Measurements from ENCODE around the gene AREL1.
A peak's percentile ranks its signal among the peaks of the same experiment; 100 is the strongest.
"Not testable (repeated sequence)": the region's sequence is repeated elsewhere in the genome, so short reads cannot be mapped to it uniquely, and the experiment has no call there.

AREL1 gene

GRCh38 chr14:74712499-74713394 is at the start of gene AREL1, which contains the start of gene FCF1:
Gene AREL1, minus strand, starts transcription at chr14:74713080. Its CDS starts 27,465 bp downstream, at chr14:74685615.
Gene FCF1, plus strand, starts transcription at chr14:74713144. Its CDS starts 54 bp downstream, at chr14:74713198.
- Histone ChIP-seq H3K27me3 (ENCODE audit: control insufficient read depth in 1 of 2, insufficient read depth in 2 of 2, low read length in 2 of 2) (no peaks in the 10 kb centered on the region), H3K4me1 (ENCODE audit: insufficient read depth, low read length) (peaks cover 20% of the 10 kb centered on the region), H3K9ac (ENCODE audit: low read length) (peak within 1 kb of the TSS; percentile 87), H3K36me3 (ENCODE audit: insufficient read depth, low read length) (peaks cover 15% of the 10 kb centered on the region), H3K4me3 (ENCODE audit: low read depth in 1 of 2, low read length in 2 of 2) (peak within 1 kb of the TSS; percentile 51 to 97), H3K27ac (ENCODE audit: low read depth, low read length) (peak within 1 kb of the TSS; percentile 82), H3K9me3 (ENCODE audit: low read length) (no peaks in the 10 kb centered on the region)

GRCh38 chr14:74758505-74758904 is 45.6 kb upstream of the AREL1 start:
- not testable (repeated sequence) for H3K27me3 ChIP-seq (ENCODE audit: control insufficient read depth in 1 of 2, insufficient read depth in 2 of 2, low read length in 2 of 2); H3K4me1 ChIP-seq (ENCODE audit: insufficient read depth, low read length); H3K27ac ChIP-seq (ENCODE audit: low read depth, low read length); H3K9ac ChIP-seq (ENCODE audit: low read length); H3K9me3 ChIP-seq (ENCODE audit: low read length); H3K36me3 ChIP-seq (ENCODE audit: insufficient read depth, low read length); H3K4me3 ChIP-seq (ENCODE audit: low read depth in 1 of 2, low read length in 2 of 2)

GRCh38 chr14:74756326-74756725 is 43.4 kb upstream of the AREL1 start:
- Histone ChIP-seq H3K4me3 (ENCODE audit: low read depth in 1 of 2, low read length in 2 of 2) (no peak overlapping the region), H3K9me3 (ENCODE audit: low read length) (no peaks in the 10 kb centered on the region), H3K36me3 (ENCODE audit: insufficient read depth, low read length) (no peaks in the 10 kb centered on the region), H3K27ac (ENCODE audit: low read depth, low read length) (no peak overlapping the region), H3K9ac (ENCODE audit: low read length) (no peak overlapping the region), H3K4me1 (ENCODE audit: insufficient read depth, low read length) (no peaks in the 10 kb centered on the region), H3K27me3 (ENCODE audit: control insufficient read depth in 1 of 2, insufficient read depth in 2 of 2, low read length in 2 of 2) (no peaks in the 10 kb centered on the region)

- no peaks in the 10 kb centered on the region for H3K4me1 ChIP-seq (ENCODE audit: insufficient read depth, low read length)
Measured at GRCh38 chr14:74754899-74755298, 42.0 kb upstream of the AREL1 start.

GRCh38 chr14:74754157-74754556 is 41.3 kb upstream of the AREL1 start:
- Histone ChIP-seq H3K27me3 (ENCODE audit: control insufficient read depth in 1 of 2, insufficient read depth in 2 of 2, low read length in 2 of 2) (no peaks in the 10 kb centered on the region), H3K4me1 (ENCODE audit: insufficient read depth, low read length) (no peaks in the 10 kb centered on the region), H3K9me3 (ENCODE audit: low read length) (no peaks in the 10 kb centered on the region), H3K27ac (ENCODE audit: low read depth, low read length) (no peak overlapping the region), H3K4me3 (ENCODE audit: low read depth in 1 of 2, low read length in 2 of 2) (no peak overlapping the region), H3K36me3 (ENCODE audit: insufficient read depth, low read length) (no peaks in the 10 kb centered on the region), H3K9ac (ENCODE audit: low read length) (no peak overlapping the region)

More at GRCh38 chr14:74754899-74755298, 42.0 kb upstream of the AREL1 start:
- Histone ChIP-seq H3K9me3 (ENCODE audit: low read length) (no peaks in the 10 kb centered on the region), H3K4me3 (ENCODE audit: low read depth in 1 of 2, low read length in 2 of 2) (no peak overlapping the region), H3K27ac (ENCODE audit: low read depth, low read length) (no peak overlapping the region), H3K27me3 (ENCODE audit: control insufficient read depth in 1 of 2, insufficient read depth in 2 of 2, low read length in 2 of 2) (no peaks in the 10 kb centered on the region), H3K36me3 (ENCODE audit: insufficient read depth, low read length) (no peaks in the 10 kb centered on the region), H3K9ac (ENCODE audit: low read length) (no peak overlapping the region)

GRCh38 chr14:74747237-74747636 is 34.4 kb upstream of the AREL1 start:
- no peak overlapping the region for H3K4me3 ChIP-seq (ENCODE audit: low read depth in 1 of 2, low read length in 2 of 2)
- H3K9me3 ChIP-seq (ENCODE audit: low read length): no peaks in the 10 kb centered on the region
- H3K4me1 ChIP-seq (ENCODE audit: insufficient read depth, low read length): no peaks in the 10 kb centered on the region
- H3K9ac ChIP-seq (ENCODE audit: low read length): no peak overlapping the region
- H3K27ac ChIP-seq (ENCODE audit: low read depth, low read length): no peak overlapping the region
- H3K27me3 ChIP-seq (ENCODE audit: control insufficient read depth in 1 of 2, insufficient read depth in 2 of 2, low read length in 2 of 2): no peaks in the 10 kb centered on the region
- no peaks in the 10 kb centered on the region for H3K36me3 ChIP-seq (ENCODE audit: insufficient read depth, low read length)

- Histone ChIP-seq H3K27ac (ENCODE audit: low read depth, low read length) (no peak overlapping the region), H3K9ac (ENCODE audit: low read length) (no peak overlapping the region), H3K9me3 (ENCODE audit: low read length) (no peaks in the 10 kb centered on the region), H3K27me3 (ENCODE audit: control insufficient read depth in 1 of 2, insufficient read depth in 2 of 2, low read length in 2 of 2) (no peaks in the 10 kb centered on the region), H3K4me3 (ENCODE audit: low read depth in 1 of 2, low read length in 2 of 2) (no peak overlapping the region), H3K36me3 (ENCODE audit: insufficient read depth, low read length) (peaks cover 22% of the 10 kb centered on the region), H3K4me1 (ENCODE audit: insufficient read depth, low read length) (no peaks in the 10 kb centered on the region)
Measured at GRCh38 chr14:74739293-74740030, 26.6 kb upstream of the AREL1 start.

GRCh38 chr14:74737753-74738325 is 25.0 kb upstream of the AREL1 start:
- Histone ChIP-seq H3K27me3 (ENCODE audit: control insufficient read depth in 1 of 2, insufficient read depth in 2 of 2, low read length in 2 of 2) (no peaks in the 10 kb centered on the region), H3K27ac (ENCODE audit: low read depth, low read length) (no peak overlapping the region), H3K4me1 (ENCODE audit: insufficient read depth, low read length) (no peaks in the 10 kb centered on the region), H3K4me3 (ENCODE audit: low read depth in 1 of 2, low read length in 2 of 2) (no peak overlapping the region), H3K9ac (ENCODE audit: low read length) (no peak overlapping the region), H3K9me3 (ENCODE audit: low read length) (no peaks in the 10 kb centered on the region), H3K36me3 (ENCODE audit: insufficient read depth, low read length) (peaks cover 32% of the 10 kb centered on the region)

- Histone ChIP-seq H3K9me3 (ENCODE audit: low read length) (no peaks in the 10 kb centered on the region), H3K27ac (ENCODE audit: low read depth, low read length) (no peak overlapping the region), H3K4me3 (ENCODE audit: low read depth in 1 of 2, low read length in 2 of 2) (no peak overlapping the region), H3K36me3 (ENCODE audit: insufficient read depth, low read length) (peaks cover 47% of the 10 kb centered on the region), H3K9ac (ENCODE audit: low read length) (no peak overlapping the region), H3K4me1 (ENCODE audit: insufficient read depth, low read length) (no peaks in the 10 kb centered on the region), H3K27me3 (ENCODE audit: control insufficient read depth in 1 of 2, insufficient read depth in 2 of 2, low read length in 2 of 2) (no peaks in the 10 kb centered on the region)
Measured at GRCh38 chr14:74735125-74735524, 22.2 kb upstream of the AREL1 start.

GRCh38 chr14:74733221-74733620 is 20.3 kb upstream of the AREL1 start:
- peaks cover 40% of the 10 kb centered on the region for H3K36me3 ChIP-seq (ENCODE audit: insufficient read depth, low read length)
- no peak overlapping the region for H3K9ac ChIP-seq (ENCODE audit: low read length)
- no peak overlapping the region for H3K4me3 ChIP-seq (ENCODE audit: low read depth in 1 of 2, low read length in 2 of 2)
- no peak overlapping the region for H3K27ac ChIP-seq (ENCODE audit: low read depth, low read length)
- H3K4me1 ChIP-seq (ENCODE audit: insufficient read depth, low read length): no peaks in the 10 kb centered on the region
- H3K9me3 ChIP-seq (ENCODE audit: low read length): no peaks in the 10 kb centered on the region
- no peaks in the 10 kb centered on the region for H3K27me3 ChIP-seq (ENCODE audit: control insufficient read depth in 1 of 2, insufficient read depth in 2 of 2, low read length in 2 of 2)

- Histone ChIP-seq H3K9me3 (ENCODE audit: low read length) (no peaks in the 10 kb centered on the region), H3K36me3 (ENCODE audit: insufficient read depth, low read length) (peaks cover 37% of the 10 kb centered on the region), H3K27ac (ENCODE audit: low read depth, low read length) (no peak overlapping the region), H3K9ac (ENCODE audit: low read length) (no peak overlapping the region), H3K4me3 (ENCODE audit: low read depth in 1 of 2, low read length in 2 of 2) (no peak overlapping the region), H3K27me3 (ENCODE audit: control insufficient read depth in 1 of 2, insufficient read depth in 2 of 2, low read length in 2 of 2) (no peaks in the 10 kb centered on the region), H3K4me1 (ENCODE audit: insufficient read depth, low read length) (no peaks in the 10 kb centered on the region)
Measured at GRCh38 chr14:74732387-74732786, 19.5 kb upstream of the AREL1 start.

Measured in muscle layer of colon (tissue), 2 donors.